OCI-LY3 (cell line): ENCODE results near the gene NFATC3.

Source experiments
- H2AFZ ChIP-seq: fragments of 200-600, 300-600 bp; shearing (Covaris generic); 2 replicates; pipeline ENCODE4 v1.6.0; 2014; ENCODE audit warnings: antibody characterized with exemption, low read depth, low read length
- H3K27ac ChIP-seq: fragments of 200-600, 300-600 bp; sonication (generic); 2 replicates; pipeline ENCODE4 v1.5.1; 2014; ENCODE audit warnings: mild to moderate bottlenecking, low read length, moderate library complexity, mixed read lengths
- H3K27me3 ChIP-seq: fragments of 200-600, 300-600 bp; sonication (generic); 2 replicates; pipeline ENCODE4 v1.6.1; 2014; ENCODE audit warnings: low read depth, low read length, mixed read lengths
- H3K36me3 ChIP-seq: fragments of 200-600, 300-600 bp; sonication (generic); replicated peaks from 2 replicates; pipeline ENCODE3; 2014; ENCODE audit warnings: low read depth, low read length, mixed read lengths
- H3K4me1 ChIP-seq: fragments of 300-600, 200-600 bp; sonication (generic); 2 replicates; pipeline ENCODE4 v1.6.1; 2014; ENCODE audit warnings: low read length, mixed read lengths
- H3K4me2 ChIP-seq: fragments of 200-600, 300-600 bp; sonication (generic); 2 replicates; pipeline ENCODE4 v1.6.1; 2014; ENCODE audit warnings: low read length, mixed read lengths
- H3K4me3 ChIP-seq: fragments of 300-600, 200-600 bp; sonication (generic); 2 replicates; pipeline ENCODE4 v1.5.1; 2014; ENCODE audit warnings: antibody characterized with exemption, mild to moderate bottlenecking, low read length, moderate library complexity
- H3K79me2 ChIP-seq: fragments of 300-600, 200-600 bp; shearing (Covaris generic); 2 replicates; pipeline ENCODE4 v1.6.1; 2014; ENCODE audit warnings: mild to moderate bottlenecking, low read length, mixed read lengths
- H3K9ac ChIP-seq: fragments of 300-600, 200-600 bp; shearing (Covaris generic); 2 replicates; pipeline ENCODE4 v1.6.0; 2014; ENCODE audit warnings: mild to moderate bottlenecking, low read length, moderate library complexity
- H3K9me3 ChIP-seq: fragments of 200-600, 300-600 bp; shearing (Covaris generic); 2 replicates; pipeline ENCODE4 v1.6.1; 2014; ENCODE audit warnings: low read length, mixed read lengths; ENCODE audit not compliant: insufficient read depth
- H4K20me1 ChIP-seq: fragments of 200-600, 300-600 bp; sonication (generic); 2 replicates; pipeline ENCODE4 v1.6.1; 2016; ENCODE audit warnings: low read length, mixed read lengths; ENCODE audit not compliant: insufficient read depth
- CTCF ChIP-seq: fragments of 200-600, 300-600 bp; sonication (generic); IDR thresholded peaks from 2 replicates; pipeline ENCODE4 v1.5.1; 2014; ENCODE audit warnings: antibody characterized with exemption, low read length, low read depth
- EZH2phosphoT487 ChIP-seq: fragments of 200-600 bp; shearing (Covaris generic); IDR thresholded peaks from 2 replicates; pipeline ENCODE4 v1.6.1; 2018; ENCODE audit warnings: antibody characterized with exemption, mixed run types, low read depth

NFATC3 gene

DNA sequence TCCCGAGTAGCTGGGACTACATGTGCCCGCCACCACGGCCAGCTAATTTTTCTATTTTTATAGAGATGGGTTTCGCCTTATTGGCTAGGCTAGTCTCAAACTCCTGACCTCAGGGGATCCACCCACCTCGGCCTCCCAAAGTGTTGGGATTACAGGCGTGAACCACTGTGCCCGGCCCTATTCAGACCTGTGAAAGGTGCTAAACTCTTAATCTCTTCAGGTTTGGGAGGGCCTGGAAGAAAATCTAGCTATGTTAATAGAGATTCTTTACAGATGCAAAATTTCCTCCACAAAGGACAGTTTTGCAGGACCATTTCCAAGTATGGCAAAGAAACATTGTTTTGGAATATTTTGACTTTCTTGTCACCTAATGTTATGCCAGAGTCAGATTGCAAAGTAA, 156.9 kb downstream of the NFATC3 start:
- Histone ChIP-seq H3K27ac (no peak overlapping the region), H3K27me3 (no peaks in the 10 kb centered on the region), H3K4me3 (no peak overlapping the region), H3K9me3 (no peaks in the 10 kb centered on the region), H3K9ac (no peak overlapping the region), H3K79me2 (no peaks in the 10 kb centered on the region), H3K36me3 (no peaks in the 10 kb centered on the region), H4K20me1 (no peaks in the 10 kb centered on the region), H3K4me1 (peaks cover 12% of the 10 kb centered on the region; the same call in 1 of the 2 replicates), H3K4me2 (no peak overlapping the region), H2AFZ (no peak overlapping the region)
- TF ChIP-seq EZH2phosphoT487 (no peak), CTCF (no peak)

DNA sequence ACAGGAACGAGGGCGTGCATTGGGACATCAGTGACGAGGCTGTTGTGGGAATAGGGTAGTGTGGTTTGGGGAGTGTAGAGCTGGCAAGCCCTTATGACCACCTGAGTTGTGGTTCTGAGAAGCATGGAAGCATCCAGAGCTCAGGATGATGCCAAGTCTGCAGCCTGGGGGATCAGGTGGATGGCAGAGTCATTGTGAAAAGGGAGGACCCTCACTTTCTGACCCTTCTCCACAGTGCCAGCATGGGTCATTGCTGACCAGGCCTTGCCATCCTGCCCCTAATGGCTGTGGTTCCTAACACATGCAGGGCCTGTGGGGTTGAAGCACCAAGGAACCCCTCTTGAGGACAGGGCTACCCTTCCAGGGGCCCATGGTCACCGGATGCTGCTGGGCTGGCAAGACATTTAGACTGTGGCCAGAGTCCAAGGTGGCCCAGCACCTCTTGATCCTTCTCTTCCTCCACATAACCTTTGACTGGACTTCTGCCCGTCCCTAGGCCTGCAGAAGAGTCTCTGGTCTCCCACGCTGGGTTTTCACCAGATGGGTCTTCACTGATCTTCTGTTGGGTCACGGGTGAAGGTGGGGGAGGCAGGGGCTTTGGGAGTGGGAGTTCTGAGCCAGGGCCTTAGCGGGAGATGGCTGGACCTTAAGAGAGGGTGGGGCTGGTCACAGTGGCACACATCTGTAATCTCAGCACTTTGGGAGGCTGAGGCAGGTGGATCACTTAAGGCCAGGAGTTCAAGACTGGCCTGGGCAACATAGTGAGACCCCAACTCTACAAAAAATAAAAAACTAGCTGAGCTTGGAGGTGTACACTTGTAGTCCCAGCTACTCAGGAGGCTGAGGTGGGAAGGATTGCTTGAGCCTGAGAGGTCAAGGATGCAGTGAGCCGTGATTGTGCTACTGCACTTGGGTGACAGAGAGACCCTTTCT, 158.0 kb downstream of the NFATC3 start:
- Histone ChIP-seq H3K79me2 (no peaks in the 10 kb centered on the region), H3K4me1 (peaks cover 12% of the 10 kb centered on the region; the same call in 1 of the 2 replicates), H3K4me3 (no peak overlapping the region), H3K36me3 (no peaks in the 10 kb centered on the region), H3K9me3 (no peaks in the 10 kb centered on the region), H3K9ac (no peak overlapping the region), H3K27ac (no peak overlapping the region), H3K4me2 (no peak overlapping the region), H2AFZ (no peak overlapping the region), H4K20me1 (no peaks in the 10 kb centered on the region), H3K27me3 (no peaks in the 10 kb centered on the region)
- no peak for TF ChIP-seq EZH2phosphoT487

DNA sequence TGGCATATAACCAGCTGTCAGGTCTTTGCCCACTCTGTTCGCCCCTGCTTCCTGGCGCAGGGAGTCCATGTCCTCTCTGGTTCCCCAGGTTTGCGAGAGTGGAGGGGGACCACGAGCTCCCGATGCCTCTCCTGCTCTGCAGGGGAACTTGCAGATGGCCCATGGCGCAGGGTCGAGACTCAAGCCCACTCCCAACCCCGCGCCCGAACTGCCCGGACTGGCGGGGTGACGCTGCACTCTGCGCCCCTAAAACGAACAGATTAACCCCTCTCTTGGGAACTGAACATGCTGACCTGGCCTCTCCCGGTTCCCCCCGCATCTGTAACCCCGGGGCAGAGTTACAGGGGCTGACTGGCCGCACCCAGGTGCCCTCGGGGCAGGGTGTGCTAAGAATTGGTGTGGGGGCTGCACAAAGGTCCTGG, 159.3 kb downstream of the NFATC3 start:
- peaks cover 12% of the 10 kb centered on the region; the same call in 1 of the 2 replicates for H3K4me1 ChIP-seq
- no peak overlapping the region for H3K27ac ChIP-seq
- no peaks in the 10 kb centered on the region for H3K27me3 ChIP-seq
- no peak for TF ChIP-seq CTCF
- no peak for TF ChIP-seq EZH2phosphoT487
- peak overlapping the region; percentile 77 for H3K9ac ChIP-seq
- no peaks in the 10 kb centered on the region for H4K20me1 ChIP-seq
- peak overlapping the region; percentile 95 for H3K4me3 ChIP-seq
- peak overlapping the region; percentile 91 for H2AFZ ChIP-seq
- no peaks in the 10 kb centered on the region for H3K36me3 ChIP-seq
- H3K9me3 ChIP-seq: no peaks in the 10 kb centered on the region
- peak overlapping the region; percentile 95 for H3K4me2 ChIP-seq
- H3K79me2 ChIP-seq: no peaks in the 10 kb centered on the region

DNA sequence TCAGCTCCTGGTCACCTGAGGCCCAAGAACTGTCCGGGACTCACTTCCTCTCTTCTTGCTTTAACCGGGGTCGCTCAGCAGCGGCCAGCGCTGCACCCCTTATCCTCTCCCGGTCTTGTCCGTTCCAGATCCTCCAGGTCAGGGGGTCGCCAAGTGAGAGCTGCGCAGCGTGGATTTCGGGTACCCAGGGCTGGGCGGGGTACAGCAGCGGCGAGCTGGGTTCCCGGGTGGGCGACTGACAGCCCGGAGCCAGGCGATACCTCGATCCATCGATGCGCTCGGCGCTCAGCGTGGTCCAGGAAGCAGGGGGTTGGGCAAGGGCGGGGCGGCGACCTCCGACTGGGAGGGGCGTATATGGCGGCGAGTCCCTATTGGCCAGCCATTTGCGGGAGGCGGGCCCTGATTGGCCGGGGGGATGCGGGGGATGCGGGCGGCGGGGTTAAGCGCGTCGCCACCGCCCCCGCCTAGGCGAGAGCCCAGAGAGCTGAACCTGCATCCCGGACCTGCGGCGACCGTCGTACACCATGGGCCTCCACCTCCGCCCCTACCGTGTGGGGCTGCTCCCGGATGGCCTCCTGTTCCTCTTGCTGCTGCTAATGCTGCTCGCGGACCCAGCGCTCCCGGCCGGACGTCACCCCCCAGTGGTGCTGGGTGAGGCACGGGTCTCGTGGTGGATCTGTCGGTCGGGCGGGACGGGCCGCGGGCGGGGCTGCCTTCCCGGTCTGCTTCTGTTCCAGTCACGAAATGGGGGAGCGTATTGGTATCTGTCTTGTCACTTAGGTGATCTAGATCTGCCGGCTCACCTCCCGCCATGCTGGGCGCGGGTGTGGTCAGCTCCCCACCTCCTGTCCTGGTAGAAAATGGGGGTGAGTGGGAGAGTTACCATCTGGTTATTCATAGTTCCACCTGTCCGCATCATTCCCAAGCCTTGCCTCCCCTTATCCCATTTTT, 160.0 kb downstream of the NFATC3 start, which contains the start of gene PLA2G15:
Gene PLA2G15, plus strand, starts transcription at position 471 of the 951 bp plus-strand sequence. Its CDS starts 54 bp downstream, at position 525.
- peak within 1 kb of the TSS; percentile 91 for H2AFZ ChIP-seq
- peak within 1 kb of the TSS; percentile 95 for H3K4me3 ChIP-seq
- H3K9ac ChIP-seq: peak within 1 kb of the TSS; percentile 77
- no peaks in the 10 kb centered on the region for H3K9me3 ChIP-seq
- no peak within 1 kb of the TSS for H3K27ac ChIP-seq
- no peaks in the 10 kb centered on the region for H3K79me2 ChIP-seq
- peaks cover 12% of the 10 kb centered on the region; the same call in 1 of the 2 replicates for H3K4me1 ChIP-seq
- peak within 1 kb of the TSS; percentile 95 for H3K4me2 ChIP-seq
- no peaks in the 10 kb centered on the region for H3K27me3 ChIP-seq
- no peaks in the 10 kb centered on the region for H4K20me1 ChIP-seq
- TF ChIP-seq CTCF: no peak
- no peak for TF ChIP-seq EZH2phosphoT487
- no peaks in the 10 kb centered on the region for H3K36me3 ChIP-seq
